ENCODE results near the gene DACT3.

- TF ChIP-seq, protein P1, sequence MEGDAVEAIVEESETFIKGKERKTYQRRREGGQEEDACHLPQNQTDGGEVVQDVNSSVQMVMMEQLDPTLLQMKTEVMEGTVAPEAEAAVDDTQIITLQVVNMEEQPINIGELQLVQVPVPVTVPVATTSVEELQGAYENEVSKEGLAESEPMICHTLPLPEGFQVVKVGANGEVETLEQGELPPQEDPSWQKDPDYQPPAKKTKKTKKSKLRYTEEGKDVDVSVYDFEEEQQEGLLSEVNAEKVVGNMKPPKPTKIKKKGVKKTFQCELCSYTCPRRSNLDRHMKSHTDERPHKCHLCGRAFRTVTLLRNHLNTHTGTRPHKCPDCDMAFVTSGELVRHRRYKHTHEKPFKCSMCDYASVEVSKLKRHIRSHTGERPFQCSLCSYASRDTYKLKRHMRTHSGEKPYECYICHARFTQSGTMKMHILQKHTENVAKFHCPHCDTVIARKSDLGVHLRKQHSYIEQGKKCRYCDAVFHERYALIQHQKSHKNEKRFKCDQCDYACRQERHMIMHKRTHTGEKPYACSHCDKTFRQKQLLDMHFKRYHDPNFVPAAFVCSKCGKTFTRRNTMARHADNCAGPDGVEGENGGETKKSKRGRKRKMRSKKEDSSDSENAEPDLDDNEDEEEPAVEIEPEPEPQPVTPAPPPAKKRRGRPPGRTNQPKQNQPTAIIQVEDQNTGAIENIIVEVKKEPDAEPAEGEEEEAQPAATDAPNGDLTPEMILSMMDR (IDR thresholded peaks at IDR 0.05; ENCODE audit: low read depth, low read length) = no peak
- no peak for TF ChIP-seq EZH2phosphoT487 (IDR thresholded peaks at IDR 0.05; ENCODE audit: low read depth)
Measured at GRCh38 chr19:46620716-46621115, 40.3 kb downstream of the DACT3 start.
